ENCODE measurements around the gene ORC1.

DNA sequence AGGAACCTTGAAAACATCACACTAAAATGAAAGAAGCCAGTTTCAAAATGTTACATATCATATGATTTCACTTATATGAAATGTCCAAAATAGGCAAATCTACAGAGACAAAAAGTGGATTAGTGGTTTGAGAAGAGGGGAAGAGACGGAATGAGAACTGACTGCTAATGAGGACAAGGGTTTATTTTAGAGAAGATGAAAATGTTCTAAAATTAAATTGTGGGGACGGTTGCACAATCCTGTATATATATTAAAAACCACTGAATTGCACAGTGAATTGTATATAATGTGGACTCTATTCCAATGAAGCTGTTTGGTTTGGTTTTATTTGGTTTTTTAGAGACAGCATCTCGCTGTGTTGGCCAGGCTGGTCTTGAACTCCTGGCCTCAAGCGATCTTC is 35.8 kb upstream of the ORC1 start:
- TF ChIP-seq GATA2 (IDR thresholded peaks at IDR 0.05; ENCODE audit: low read depth, low read length) (no peak), GATA3 (IDR thresholded peaks at IDR 0.05; ENCODE audit: low read depth, low read length) (no peak)

All from SH-SY5Y (cell line).